ENCODE results near the gene ITGBL1.
"Not testable (repeated sequence)": the region's sequence is repeated elsewhere in the genome, so short reads cannot be mapped to it uniquely, and the experiment has no call there.

The ITGBL1 gene

GRCh38 chr13:101530293-101530692 is 77.8 kb downstream of the ITGBL1 start:
- CTCF ChIA-PET, result no interaction called here
- POLR2A ChIA-PET, result no interaction called here
- no peak overlapping the region for H3K4me3 ChIP-seq (ENCODE audit: low read depth, low read length)
- DNase-seq (ENCODE audit: low read depth, low spot score), result no peak
- TF ChIP-seq CTCF (IDR thresholded peaks at IDR 0.05; ENCODE audit: insufficient read depth, low read length, missing control alignments), result no peak

DNA sequence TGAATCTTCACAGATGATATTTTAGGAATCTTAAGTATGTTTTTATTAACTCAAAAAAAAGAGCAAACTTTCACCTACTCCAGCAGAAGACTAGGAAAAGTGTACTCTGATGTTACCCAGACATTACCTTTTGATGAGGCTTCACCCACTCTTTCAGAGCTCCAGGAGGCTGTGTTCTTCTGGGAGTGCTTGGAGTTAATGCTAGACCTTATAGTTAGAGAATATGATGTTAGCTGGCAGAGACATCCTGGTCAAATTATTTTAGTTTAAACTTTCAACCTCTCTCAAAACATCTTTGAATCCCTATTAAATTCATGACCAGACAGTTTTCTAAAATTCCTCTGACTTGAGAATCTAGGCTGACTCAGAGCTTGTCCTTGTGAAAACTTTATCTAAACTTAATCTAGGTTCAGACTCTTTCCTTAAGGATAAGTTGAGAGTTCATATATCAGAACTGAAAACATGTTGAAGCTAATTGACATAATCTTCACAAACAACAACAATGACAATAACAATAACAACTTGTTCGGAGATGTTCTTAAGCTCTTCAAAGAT is 82.8 kb downstream of the ITGBL1 start:
- H3K4me3 ChIP-seq (ENCODE audit: low read depth, low read length), result no peak overlapping the region
- DNase-seq (ENCODE audit: low read depth, low spot score), result no peak
- no peak for TF ChIP-seq CTCF (IDR thresholded peaks at IDR 0.05; ENCODE audit: insufficient read depth, low read length, missing control alignments)
- ChIA-PET POLR2A (no interaction called here), CTCF (interaction anchor here (1.4 to 1.5 kb wide), 2 partner anchors 222 to 390 kb away, joined by 4 read pairs; no protein-coding TSS in a partner anchor)

DNA sequence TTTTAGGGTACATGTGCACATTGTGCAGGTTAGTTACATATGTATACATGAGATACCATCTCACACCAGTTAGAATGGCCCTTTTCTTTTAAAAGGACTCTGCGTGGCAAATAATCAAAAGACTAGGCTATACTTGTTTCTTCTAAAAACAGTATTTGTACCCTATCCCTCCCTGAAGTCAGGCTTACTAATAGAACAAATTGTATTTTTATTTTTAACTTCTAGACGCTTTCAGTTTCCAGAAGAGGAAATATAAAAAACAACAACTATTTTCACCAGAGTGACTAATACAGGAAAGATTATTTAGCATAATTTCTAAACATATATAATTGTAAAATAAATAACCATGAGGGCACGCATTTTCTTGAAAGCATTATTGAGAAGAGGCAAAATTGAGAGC is 83.6 kb downstream of the ITGBL1 start:
- ChIA-PET CTCF (no interaction called here), POLR2A (no interaction called here)
- no peak for DNase-seq (ENCODE audit: low read depth, low spot score)

DNA sequence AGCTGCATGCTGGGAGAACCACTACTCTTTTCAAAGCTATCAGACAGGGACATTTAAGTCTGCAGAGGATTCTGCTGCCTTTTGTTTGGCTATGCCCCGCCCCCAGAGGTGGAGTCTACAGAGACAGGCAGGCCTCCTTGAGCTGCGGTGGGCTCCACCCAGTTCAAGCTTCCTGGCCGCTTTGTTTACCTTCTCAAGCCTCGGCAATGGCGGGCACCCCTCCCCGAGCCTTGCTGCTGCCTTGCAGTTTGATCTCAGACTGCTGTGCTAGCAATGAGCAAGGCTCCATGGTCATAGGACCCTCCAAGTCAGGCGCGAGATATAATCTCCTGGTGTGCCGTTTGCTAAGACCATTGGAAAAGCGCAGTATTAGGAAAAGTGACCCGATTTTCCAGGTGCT is 92.1 kb downstream of the ITGBL1 start:
- CTCF ChIA-PET; H3K4me3 ChIP-seq (ENCODE audit: low read depth, low read length); DNase-seq (ENCODE audit: low read depth, low spot score); POLR2A ChIA-PET: not testable (repeated sequence)

More for the DNA sequence above, 83.6 kb downstream of the ITGBL1 start:
- no peak overlapping the region for H3K4me3 ChIP-seq (ENCODE audit: low read depth, low read length)
- TF ChIP-seq CTCF (IDR thresholded peaks at IDR 0.05; ENCODE audit: insufficient read depth, low read length, missing control alignments), result no peak

- no peak overlapping the region for H3K4me3 ChIP-seq (ENCODE audit: low read depth, low read length)
- no peak for DNase-seq (ENCODE audit: low read depth, low spot score)
- ChIA-PET CTCF (interaction anchor here (0.6 kb wide), 1 partner anchor 400 kb away, joined by 3 read pairs; no protein-coding TSS in a partner anchor), POLR2A (no interaction called here)
- no peak for TF ChIP-seq CTCF (IDR thresholded peaks at IDR 0.05; ENCODE audit: insufficient read depth, low read length, missing control alignments)
Measured at GRCh38 chr13:101544979-101545378, 92.5 kb downstream of the ITGBL1 start.

DNA sequence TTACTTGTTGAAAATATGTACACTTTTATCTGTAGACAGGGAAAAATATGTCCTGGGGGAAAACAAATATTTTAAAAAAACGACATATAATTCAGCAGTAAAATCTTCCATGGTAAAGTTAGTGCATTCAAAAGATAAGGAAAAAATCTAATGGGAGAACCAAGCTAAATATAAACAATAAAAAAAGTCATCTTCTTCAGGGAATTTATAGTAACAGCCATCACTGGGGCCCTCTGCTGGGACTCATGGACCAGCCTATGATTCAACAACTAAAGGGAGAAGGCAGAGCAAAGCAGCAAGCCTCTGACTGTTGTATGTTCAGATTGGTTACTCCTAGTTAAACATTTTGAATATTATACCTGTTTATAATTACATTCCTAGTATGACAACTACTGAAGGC is 93.0 kb downstream of the ITGBL1 start:
- POLR2A ChIA-PET, result no interaction called here
- H3K4me3 ChIP-seq (ENCODE audit: low read depth, low read length), result no peak overlapping the region
- no peak for TF ChIP-seq CTCF (IDR thresholded peaks at IDR 0.05; ENCODE audit: insufficient read depth, low read length, missing control alignments)
- CTCF ChIA-PET, result interaction anchor here (0.6 to 1.2 kb wide), 2 partner anchors 375 to 400 kb away, joined by 3 read pairs; no protein-coding TSS in a partner anchor
- DNase-seq (ENCODE audit: low read depth, low spot score), result no peak

DNA sequence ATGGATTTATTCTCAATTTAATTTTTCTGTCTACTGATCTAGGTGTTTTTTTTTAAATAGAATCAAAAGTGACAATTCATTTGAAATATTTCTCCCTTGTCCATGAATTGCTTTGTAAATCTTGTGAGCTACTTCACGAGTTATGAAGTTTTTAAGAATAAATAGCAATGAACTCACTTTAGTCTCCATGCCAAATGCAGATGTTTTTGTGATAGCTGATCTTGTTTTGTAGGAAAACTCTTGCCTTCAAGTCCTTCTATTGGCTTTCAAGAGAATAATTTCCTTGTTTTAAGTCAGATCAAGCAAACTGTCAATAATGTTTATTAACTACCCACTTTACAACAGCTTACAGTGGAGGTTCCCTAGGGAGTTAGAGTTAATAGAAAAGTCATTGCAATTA is 99.8 kb downstream of the ITGBL1 start:
- ChIA-PET POLR2A (no interaction called here), CTCF (interaction anchor here (0.6 to 0.9 kb wide), 2 partner anchors 164 to 408 kb away, joined by 3 read pairs; no protein-coding TSS in a partner anchor)
- DNase-seq (ENCODE audit: low read depth, low spot score), result no peak
- H3K4me3 ChIP-seq (ENCODE audit: low read depth, low read length), result no peak overlapping the region
- TF ChIP-seq CTCF (IDR thresholded peaks at IDR 0.05; ENCODE audit: insufficient read depth, low read length, missing control alignments), result no peak
